Activated T-cell treated with anti-CD3 and anti-CD28 coated beads, Interleukin-2, amount 50 U/mL, for 48 hours (primary cell): ENCODE measurements around the gene TNS1.

Experiments used
- DNase-seq, 2 experiments: peaks; one replicate each; pipeline ENCODE4 v3.0.0-alpha.2; 2020

The TNS1 gene

GRCh38 chr2:217979151-217979811, 23.5 kb downstream of the TNS1 start:
- DNase-seq, result no peak

GRCh38 chr2:217978536-217979150, 24.2 kb downstream of the TNS1 start:
- DNase-seq, result no peak

- DNase-seq, result no peak
Observed at GRCh38 chr2:217977840-217978535, 24.8 kb downstream of the TNS1 start.

GRCh38 chr2:217976301-217976700, 26.5 kb downstream of the TNS1 start:
- no peak for DNase-seq

GRCh38 chr2:217975626-217976025, 27.2 kb downstream of the TNS1 start:
- no peak for DNase-seq

GRCh38 chr2:217974389-217975005, 28.3 kb downstream of the TNS1 start:
- no peak for DNase-seq

- DNase-seq, result no peak
Observed at GRCh38 chr2:217973008-217973787, 29.6 kb downstream of the TNS1 start.

GRCh38 chr2:217972490-217972889, 30.3 kb downstream of the TNS1 start:
- DNase-seq, result no peak

- DNase-seq, result no peak
Observed at GRCh38 chr2:217972037-217972436, 30.8 kb downstream of the TNS1 start.

GRCh38 chr2:217971166-217971565, 31.6 kb downstream of the TNS1 start:
- DNase-seq, result no peak

- DNase-seq, result no peak
Observed at GRCh38 chr2:217970206-217970605, 32.6 kb downstream of the TNS1 start.

- no peak for DNase-seq
Observed at GRCh38 chr2:217969588-217969987, 33.2 kb downstream of the TNS1 start.

GRCh38 chr2:217968023-217968422, 34.8 kb downstream of the TNS1 start:
- no peak for DNase-seq

- DNase-seq, result no peak
Observed at GRCh38 chr2:217966423-217967070, 36.2 kb downstream of the TNS1 start.

GRCh38 chr2:217964275-217965161, 38.3 kb downstream of the TNS1 start:
- no peak for DNase-seq

GRCh38 chr2:217960351-217960750, 42.4 kb downstream of the TNS1 start:
- DNase-seq, result no peak

- no peak for DNase-seq
Observed at GRCh38 chr2:217959723-217960122, 43.1 kb downstream of the TNS1 start.

GRCh38 chr2:217958884-217959225, 43.9 kb downstream of the TNS1 start:
- DNase-seq, result no peak

- DNase-seq, result no peak
Observed at GRCh38 chr2:217958206-217958883, 44.5 kb downstream of the TNS1 start.

- no peak for DNase-seq
Observed at GRCh38 chr2:217956586-217957457, 46.0 kb downstream of the TNS1 start.
